Stimulated activated CD8-positive, alpha-beta memory T cell treated with anti-CD3 and anti-CD28 coated beads, Interleukin-4, amount 100 ng/mL, for 4 hours (primary cell): Measurements from ENCODE around the gene MBTPS1.

Experiments used
- DNase-seq, 2 donors: peaks; one replicate each; pipeline ENCODE4 v3.0.0-alpha.2; 2020; ENCODE audit warnings: low read depth in 2 of 2, low spot score in 1 of 2

The MBTPS1 gene

DNA sequence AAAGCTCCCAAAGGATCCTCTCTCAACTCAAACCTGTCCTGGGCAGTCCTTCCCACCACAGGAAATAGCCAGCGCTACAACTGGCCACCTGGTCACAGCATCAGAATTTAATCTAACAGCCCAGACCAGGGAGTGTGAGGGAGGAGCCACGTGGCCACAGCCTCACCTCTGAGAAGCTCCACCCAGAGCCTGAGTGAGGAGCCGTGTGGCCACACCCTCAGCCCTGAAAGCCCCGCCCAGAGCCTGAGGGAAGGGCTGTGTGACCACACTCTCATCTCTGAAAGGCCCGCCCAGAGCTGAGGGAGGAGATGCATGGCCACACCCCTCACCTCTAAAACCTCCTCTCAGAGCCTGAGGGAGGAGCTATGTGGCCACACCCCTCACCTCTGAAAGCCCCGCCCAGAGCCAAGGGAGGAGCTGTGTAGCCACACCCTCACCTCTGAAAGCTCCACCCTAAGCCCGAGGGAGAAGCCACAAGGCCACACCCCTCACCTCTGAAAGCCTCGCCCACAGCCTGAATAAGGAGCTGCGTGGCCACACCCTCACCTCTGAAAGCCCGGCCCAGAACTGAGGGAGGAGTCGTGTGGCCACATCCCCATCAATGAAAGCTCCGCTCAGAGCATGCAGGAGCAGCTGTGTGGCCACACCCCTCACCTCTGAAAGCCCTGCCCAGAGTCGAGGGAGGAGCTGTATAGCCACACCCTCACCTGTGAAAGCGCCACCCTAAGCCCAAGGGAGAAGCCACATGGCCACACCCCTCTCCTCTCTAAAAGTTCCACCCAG, 102.8 kb downstream of the MBTPS1 start:
- DNase-seq, result no peak

DNA sequence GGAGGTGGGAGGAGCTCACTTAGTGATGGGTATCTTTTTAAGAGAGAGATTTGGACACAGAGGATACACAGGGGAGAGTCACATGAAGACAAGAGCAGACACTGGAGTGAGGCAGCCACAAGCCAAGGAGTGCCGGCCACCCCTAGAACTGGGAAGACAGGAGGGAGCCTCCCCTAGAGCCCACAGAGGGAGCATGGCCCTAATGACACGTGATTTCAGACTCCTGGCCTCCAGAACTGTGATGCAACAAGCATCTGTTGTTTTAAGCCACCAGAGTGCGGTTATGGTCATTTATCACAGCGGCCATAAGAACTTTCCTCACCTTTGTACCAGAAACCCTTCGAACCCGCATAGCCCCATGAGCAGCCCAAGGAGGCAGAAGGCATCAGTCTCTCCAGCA, 107.5 kb downstream of the MBTPS1 start:
- no peak for DNase-seq

DNA sequence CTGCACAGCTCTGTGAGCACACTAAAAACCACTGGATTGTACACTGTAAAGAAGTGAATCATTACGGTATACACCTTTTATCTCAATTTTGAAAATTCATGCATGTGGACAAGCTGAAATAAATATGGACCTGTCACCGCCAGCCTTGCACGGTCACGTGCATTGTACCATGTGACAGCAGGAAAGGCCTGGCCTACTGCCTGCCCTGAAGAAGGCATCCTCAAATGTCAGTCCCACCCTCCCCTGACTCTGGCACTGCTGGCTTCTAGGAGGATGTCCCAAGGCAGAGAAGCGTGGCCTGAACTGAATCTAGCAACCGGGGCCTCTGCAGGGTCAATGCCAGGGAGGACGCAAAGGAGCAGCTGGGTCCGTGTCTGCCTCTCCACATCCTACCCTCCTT, 108.8 kb downstream of the MBTPS1 start:
- DNase-seq, result no peak

DNA sequence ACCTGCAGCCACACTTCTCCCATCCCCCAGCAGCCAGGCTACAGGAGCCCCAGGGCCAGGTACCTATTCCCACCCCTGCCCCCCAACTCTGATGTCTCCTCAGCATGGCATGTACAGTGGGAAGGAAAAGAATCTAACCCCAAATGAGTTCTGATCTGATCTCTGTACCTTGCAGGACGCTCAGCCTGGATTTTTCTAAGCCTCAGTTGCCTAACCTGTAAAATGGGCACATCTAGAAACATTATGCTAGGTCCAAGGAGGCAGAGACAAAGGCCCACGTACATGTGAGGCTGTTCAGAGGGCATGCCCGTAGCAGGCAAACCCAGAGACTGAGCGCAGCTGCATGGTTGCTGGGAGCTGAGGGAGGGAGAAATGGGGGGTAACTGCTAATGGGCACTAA, 109.2 kb downstream of the MBTPS1 start:
- no peak for DNase-seq

DNA sequence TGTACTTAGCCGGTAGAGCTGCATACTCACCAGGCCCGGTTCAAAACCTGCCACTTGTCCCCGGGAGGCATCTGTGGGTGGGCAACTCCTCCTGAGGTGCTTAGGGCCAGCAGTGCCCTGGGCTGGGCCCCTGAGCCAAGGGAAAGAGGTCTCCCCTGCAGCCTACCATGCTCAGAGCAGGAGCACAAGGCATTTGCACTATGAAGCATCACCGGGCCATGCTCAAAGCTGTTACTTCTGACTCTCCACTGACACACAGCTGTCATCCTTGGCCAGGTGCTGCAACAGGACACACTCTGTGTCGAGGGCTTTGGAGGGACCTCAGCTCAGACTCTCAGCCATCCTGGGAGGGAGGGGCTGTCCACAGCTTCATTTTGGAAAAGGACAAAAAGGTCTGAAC, 111.4 kb downstream of the MBTPS1 start:
- DNase-seq, result no peak

DNA sequence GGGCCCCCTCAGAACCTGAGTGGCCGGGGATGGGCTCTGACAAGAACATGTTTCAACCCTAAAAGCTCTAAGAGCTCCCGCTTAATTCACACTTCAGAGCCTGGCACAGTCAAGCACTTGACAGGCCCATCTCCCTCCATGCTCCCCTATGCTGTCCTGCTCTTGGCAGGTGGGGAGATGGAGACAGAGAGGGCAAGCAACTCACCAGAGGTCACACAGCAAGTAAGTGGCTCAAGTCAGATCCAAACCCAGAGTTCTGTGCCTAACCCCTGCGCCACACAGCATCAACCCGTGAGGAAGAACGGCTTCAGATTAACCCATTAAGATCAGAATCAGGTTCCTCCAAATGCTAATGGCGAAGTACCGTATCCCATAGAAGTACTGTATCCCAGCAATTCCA, 112.3 kb downstream of the MBTPS1 start:
- DNase-seq, result no peak
